Measurements from ENCODE around the gene PPIL3. TPM values are rescaled to one million over a fixed set of nuclear protein-coding genes. Genes with fewer than 3 reads are reported as not detected.

The PPIL3 gene
- total RNA-seq = 47.0 and 64.2 TPM in 2 replicates

DNA sequence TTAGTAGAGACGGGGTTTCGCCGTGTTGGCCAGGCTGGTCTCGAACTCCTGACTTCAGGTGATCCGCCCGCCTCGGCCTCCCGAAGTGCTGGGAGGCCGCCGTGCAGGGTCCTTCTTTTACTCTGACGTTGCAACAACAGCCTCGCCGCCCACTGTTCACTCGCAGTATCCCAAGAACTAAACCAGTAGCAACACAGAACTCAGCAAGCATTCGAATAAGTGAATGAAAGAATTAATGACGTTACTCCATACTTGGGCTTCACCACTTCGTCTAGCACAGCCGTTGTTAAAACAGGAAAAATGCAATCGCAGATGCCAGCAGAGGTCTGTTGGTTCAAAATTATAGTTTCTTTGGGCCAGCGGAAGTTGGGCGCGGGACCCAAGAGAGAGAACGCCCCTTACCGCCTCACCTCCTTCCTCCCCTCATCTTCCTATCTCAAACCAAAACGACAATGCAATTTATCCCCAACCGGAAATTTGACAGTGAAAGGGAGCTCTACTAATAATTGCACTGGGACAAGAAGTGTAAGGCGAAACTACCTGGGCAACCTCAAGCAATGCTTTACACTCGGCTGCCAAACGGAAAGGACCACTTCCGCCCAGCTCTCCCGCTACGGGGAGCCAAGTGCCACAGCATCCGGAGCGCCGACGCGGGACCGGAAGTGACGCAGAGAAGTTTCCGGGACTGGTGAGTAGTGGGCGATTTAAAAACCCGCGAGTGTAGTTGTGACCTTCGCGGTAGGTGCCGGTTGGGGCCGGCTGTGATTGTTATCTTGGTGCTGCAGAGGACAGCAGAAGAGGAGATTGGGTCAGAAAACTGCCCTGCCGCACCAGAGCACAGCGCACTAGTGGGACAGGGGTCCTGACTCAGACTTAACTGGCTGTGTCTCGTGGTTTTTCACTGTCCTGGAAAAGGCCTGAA lies at the start of gene PPIL3, which contains the start of gene NIF3L1:
Gene PPIL3 (minus strand): TSS at position 374 of the 922 bp plus-strand sequence. CDS start 1,462 bp downstream, outside the sequence.
Gene NIF3L1 (plus strand): TSS at position 668 of the 922 bp plus-strand sequence. CDS start 2,573 bp downstream, outside the sequence.

DNA sequence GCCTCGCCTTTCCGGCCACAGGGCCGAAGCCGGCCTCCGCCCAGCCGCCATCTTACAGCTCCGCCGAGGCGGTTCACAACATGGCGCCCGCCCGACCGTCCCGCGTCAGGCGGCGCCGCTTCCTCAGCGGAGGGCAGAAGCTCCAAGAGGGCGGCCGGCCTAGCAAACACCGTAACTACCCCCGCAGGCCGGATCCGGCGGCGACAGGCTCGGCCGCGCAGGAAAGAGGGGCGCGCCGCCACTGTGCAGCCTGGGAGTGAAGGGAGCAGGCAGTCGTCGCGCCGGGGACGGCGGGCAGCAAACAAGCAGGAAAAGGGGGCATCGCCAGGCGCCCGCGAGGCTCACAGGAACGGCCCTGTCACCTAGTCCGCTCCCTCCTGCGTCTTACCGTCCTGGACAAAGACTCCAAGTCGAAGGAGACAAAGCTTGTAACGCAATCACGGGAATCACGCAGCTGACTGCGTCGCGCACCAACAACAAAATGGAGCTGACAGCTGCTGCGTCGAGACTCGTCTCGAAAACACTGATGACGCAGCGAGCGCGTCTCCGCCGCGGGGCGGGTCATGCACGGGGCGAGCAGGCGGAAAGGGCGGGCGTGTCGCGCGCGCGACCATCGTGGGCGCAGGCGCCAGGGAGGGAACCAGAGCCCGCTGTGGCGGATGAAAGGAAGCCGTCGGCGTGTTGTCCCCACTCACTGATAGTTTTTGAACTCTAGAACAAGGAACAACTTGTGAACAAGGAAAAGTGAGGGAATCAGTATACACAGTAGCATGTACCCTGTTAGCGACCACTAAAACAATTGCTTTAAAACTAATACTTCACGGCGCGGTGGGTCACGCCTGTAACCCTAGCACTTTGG lies 24.5 kb downstream of the PPIL3 start, which contains the start of gene CLK1:
Gene CLK1 (minus strand): TSS at position 483 of the 859 bp plus-strand sequence. CDS start 2,796 bp downstream, outside the sequence.

Small RNAs within 50 kb of the gene (small RNA-seq; reads per million reads assigned to genes)
- not detected for gene RF00019
- gene RNA5SP115 = not detected
- not detected for gene RNU6-312P
- gene RNU6-31P = not detected
- not detected for gene RNU6-762P

Other genes starting within 250 kb of the PPIL3 start
- gene BZW1, start 77.2 kb downstream of the PPIL3 start, total RNA-seq = 910 and 1,205 TPM in 2 replicates
- gene CLK1, start 24.4 kb downstream of the PPIL3 start, total RNA-seq = 99.4 and 99.7 TPM in 2 replicates
- gene NIF3L1, start 294 bp upstream of the PPIL3 start, total RNA-seq = 18.9 and 20.3 TPM in 2 replicates
- gene ORC2, start 74.6 kb upstream of the PPIL3 start, total RNA-seq = 15.3 and 18.7 TPM in 2 replicates
- gene HYCC2, start 182.6 kb upstream of the PPIL3 start, total RNA-seq = 15.7 and 19.1 TPM in 2 replicates
- 47.2 and 58.8 TPM in 2 replicates for gene NDUFB3, start 182.9 kb upstream of the PPIL3 start, total RNA-seq
- 93.2 and 104 TPM in 2 replicates for gene CFLAR, start 227.1 kb upstream of the PPIL3 start, total RNA-seq

Measured in articular chondrocyte of knee joint (primary cell).